GM06990 (cell line): ENCODE measurements around the gene ACOT11.

Experiments
- DNase-seq: peaks from one replicate; pipeline ENCODE4 v3.0.0-alpha.2; 2011; ENCODE audit not compliant: insufficient read length; ENCODE audit errors: extremely low read depth
- H3K27me3 ChIP-seq: replicated peaks from 2 replicates; pipeline ENCODE4 v1.6.0; 2011; ENCODE audit warnings: low read length; ENCODE audit not compliant: control insufficient read depth, insufficient read depth
- H3K36me3 ChIP-seq: 2 replicates; pipeline ENCODE4 v1.5.1; 2011; ENCODE audit warnings: low read length; ENCODE audit not compliant: control insufficient read depth, insufficient read depth
- H3K4me3 ChIP-seq: replicated peaks from 2 replicates; pipeline ENCODE4 v1.5.1; 2011; ENCODE audit warnings: low read depth, mild to moderate bottlenecking, control low read depth, low read length
- TF ChIP-seq, protein P1 (sequence below): IDR thresholded peaks from 2 replicates; pipeline ENCODE4 v1.5.1; 2011; ENCODE audit warnings: low read length, control low read depth, mild to moderate bottlenecking, inconsistent platforms; ENCODE audit not compliant: insufficient read depth, poor library complexity, severe bottlenecking

Gene ACOT11

DNA sequence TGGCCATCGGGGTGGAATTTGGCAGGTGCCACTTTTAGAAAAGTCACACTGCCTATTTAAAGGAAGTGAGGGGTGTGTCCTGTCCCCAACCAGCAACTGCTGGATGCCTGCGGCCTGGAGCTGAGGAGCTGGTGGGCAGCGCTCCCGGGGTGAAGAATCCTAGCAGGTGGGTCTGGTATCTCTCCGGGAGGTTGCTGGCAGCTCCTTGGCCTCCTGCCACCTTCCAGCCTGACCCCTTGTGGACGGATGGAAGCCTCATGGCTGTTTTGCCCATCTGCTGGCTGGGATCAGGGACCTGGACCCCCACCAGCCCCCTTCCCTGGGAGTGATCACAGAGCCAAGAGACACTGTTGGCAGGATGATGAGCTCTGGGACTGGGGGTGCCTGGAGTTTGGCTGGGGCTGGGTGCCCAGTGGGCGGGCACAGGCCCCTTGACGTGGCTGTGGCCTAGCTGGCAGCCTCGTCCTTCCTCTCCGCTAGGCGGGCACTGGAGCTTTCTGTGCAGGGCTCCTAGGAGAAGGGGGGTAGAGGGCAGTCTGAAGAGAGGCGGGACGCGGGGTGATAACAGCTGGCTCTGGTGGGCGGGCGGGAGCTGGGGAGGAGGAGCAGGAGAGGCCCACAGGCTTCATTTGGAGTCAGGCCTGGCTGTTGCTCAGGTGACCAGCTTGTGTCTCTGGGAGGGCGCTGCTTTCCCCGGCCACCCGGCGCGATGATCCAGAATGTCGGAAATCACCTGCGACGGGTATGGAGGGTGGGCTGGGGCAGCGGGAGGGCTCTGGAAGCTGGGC lies at the start of gene ACOT11:
Gene ACOT11, plus strand, starts transcription at position 628 of the 788 bp plus-strand sequence. Its CDS starts 82 bp downstream, at position 710.
- TF ChIP-seq, protein P1, sequence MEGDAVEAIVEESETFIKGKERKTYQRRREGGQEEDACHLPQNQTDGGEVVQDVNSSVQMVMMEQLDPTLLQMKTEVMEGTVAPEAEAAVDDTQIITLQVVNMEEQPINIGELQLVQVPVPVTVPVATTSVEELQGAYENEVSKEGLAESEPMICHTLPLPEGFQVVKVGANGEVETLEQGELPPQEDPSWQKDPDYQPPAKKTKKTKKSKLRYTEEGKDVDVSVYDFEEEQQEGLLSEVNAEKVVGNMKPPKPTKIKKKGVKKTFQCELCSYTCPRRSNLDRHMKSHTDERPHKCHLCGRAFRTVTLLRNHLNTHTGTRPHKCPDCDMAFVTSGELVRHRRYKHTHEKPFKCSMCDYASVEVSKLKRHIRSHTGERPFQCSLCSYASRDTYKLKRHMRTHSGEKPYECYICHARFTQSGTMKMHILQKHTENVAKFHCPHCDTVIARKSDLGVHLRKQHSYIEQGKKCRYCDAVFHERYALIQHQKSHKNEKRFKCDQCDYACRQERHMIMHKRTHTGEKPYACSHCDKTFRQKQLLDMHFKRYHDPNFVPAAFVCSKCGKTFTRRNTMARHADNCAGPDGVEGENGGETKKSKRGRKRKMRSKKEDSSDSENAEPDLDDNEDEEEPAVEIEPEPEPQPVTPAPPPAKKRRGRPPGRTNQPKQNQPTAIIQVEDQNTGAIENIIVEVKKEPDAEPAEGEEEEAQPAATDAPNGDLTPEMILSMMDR: no peak
- H3K4me3 ChIP-seq: no peak within 1 kb of the TSS
- H3K36me3 ChIP-seq: no peaks in the 10 kb centered on the region
- no peak for DNase-seq
- H3K27me3 ChIP-seq: no peaks in the 10 kb centered on the region

DNA sequence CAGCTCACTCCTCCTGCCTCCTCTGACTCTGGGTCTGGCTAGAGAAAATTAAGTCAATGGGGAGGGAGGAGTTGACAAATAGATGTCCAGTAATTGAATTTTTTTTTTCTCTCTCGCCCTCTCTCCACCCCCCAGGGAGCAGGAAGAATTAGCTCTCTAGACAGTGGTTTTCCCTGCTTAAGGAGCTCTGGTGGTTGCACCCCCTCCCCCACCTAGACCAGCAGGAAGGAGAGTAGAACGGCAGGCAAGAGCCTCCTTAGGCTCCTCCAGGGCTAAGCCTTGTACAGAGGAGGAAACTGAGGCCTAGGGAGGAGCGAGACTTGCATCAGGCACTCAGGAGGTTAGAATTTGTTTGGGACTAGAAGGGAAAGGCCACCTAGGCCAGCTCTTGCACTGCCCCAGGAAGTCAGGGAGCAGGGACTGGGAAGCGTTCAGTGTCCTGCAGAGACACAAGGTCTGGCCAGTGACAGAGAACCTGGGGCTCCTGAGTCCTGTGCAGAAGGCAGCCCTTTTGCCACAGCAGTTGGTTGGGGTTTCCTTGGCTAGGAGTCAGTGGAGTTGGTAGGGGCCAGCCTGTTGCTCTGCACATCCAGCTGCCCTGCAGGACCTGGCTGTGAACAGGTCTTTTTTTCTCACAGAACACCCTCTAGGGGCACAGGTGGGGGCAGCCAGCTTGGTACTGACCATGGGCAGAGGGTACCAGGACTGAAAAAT lies 49.5 kb upstream of the ACOT11 start:
- TF ChIP-seq, protein P1: no peak
- DNase-seq: no peak
- no peaks in the 10 kb centered on the region; the same call in 1 of the 2 replicates for H3K27me3 ChIP-seq
- H3K36me3 ChIP-seq: no peaks in the 10 kb centered on the region
- H3K4me3 ChIP-seq: no peak overlapping the region

DNA sequence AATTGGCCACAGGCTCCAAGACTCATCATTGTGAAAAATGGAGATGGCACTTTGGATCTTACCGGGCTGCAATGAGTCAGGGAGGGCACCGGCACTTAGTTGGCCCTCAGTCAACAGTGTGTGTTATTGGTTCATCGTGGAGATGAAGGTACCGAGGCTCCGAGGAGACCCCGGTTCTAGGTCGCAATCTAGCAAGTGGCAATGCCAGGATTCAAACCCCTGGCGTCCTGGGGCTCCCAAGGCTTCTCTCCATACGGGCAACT lies 49.0 kb upstream of the ACOT11 start:
- H3K36me3 ChIP-seq: no peaks in the 10 kb centered on the region
- TF ChIP-seq, protein P1: no peak
- no peaks in the 10 kb centered on the region; the same call in 1 of the 2 replicates for H3K27me3 ChIP-seq
- no peak for DNase-seq
- no peak overlapping the region for H3K4me3 ChIP-seq

DNA sequence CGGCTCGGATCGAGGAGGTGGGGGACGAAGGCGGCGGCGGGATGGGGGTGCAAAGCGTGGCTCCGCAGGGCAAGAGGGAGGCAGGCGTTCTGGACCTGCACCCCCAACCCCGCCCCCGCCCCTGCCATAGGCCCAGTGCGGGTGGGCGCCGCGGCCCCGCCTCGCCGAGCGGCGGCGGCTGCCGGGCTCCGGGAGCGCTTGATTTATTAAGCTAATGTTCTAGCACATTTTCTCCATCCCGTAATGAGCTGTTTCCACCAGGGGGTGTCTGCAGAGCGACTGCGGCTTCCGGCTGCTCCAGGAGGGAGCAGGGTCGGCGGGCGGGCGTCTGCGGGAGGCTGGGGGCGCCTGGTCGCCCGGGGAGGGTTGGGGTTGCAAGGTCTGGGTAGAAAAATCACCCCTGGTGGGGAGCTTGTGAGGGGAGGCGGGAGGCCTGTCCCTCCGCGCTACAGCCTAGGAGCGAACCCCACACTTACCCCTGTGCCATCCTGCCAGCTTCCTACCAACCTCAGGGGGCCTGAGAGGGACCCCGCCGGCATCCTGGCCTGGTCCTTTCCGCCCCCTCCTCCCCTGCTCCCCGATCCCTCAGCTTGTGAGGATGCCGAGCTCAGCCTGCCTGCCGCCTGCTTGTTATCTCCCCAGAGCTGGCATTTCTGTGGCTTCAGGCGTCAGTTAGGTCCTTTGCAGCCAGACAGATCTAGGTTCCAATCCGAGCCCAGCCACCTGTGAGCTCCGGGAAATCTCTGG lies 48.5 kb upstream of the ACOT11 start:
- H3K4me3 ChIP-seq: no peak overlapping the region
- TF ChIP-seq, protein P1: peak; percentile 38
- no peaks in the 10 kb centered on the region for H3K36me3 ChIP-seq
- DNase-seq: no peak
- H3K27me3 ChIP-seq: no peaks in the 10 kb centered on the region; the same call in 1 of the 2 replicates

DNA sequence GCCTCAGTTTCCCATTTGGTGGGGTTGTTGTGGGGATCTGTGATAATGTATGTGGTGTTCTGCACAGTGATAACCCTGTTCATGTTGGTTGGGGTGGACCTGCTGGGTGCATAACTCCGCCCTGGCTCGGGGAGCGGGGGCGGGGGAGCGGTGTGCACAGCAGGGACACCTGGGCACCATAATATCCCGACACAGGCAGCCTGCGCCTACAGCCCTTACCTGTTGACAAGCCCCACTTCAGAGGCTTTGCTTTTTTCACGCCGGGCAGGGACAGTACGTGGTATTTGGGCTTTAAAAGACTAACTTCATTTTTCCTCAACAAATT lies 48.0 kb upstream of the ACOT11 start:
- Histone ChIP-seq H3K27me3 (no peaks in the 10 kb centered on the region; the same call in 1 of the 2 replicates), H3K4me3 (no peak overlapping the region), H3K36me3 (no peaks in the 10 kb centered on the region)
- TF ChIP-seq, protein P1: no peak
- no peak for DNase-seq
